ENCODE data around the gene CEP112. TPM values are rescaled to one million over a fixed set of nuclear protein-coding genes. Genes with fewer than 3 reads are reported as not detected.

CEP112 gene
- total and polyA plus RNA-seq, 2 of the 13 experiments (the other 11 are each of a cell fraction or from before 2014, with no cell fraction given): 1.2 to 3.4 TPM

DNA sequence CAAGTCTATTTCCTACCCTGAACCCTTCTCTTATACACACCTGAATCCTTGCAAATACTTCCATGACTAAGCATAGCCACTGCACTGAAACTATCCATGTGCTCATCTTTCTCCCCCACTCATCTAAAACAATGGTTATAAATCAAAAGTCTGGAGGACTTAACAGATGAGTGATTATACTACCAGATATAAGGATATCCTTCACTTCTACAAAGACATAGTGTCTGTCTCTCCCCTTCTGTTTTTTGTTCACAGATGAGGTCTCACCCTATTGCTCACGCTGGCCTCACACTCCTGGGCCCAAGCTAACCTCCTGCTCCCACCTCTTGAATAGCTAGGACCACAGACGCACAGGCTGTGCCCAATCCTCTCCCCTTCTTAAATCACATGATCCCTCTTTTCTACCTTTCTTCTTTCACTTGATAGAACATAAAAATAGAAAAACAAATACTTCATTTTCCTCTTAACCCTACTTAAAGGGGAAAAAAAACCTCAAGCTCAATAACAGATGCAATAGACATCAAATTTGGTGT is 19.2 kb downstream of the CEP112 start:
- ATAC-seq (no peak), DNase-seq (ENCODE audit: low spot score) (no peak), FAIRE-seq (no peak)
- Histone ChIP-seq H3K4me3 (replicated peaks in 1 of 3; ENCODE audit: insufficient read depth in 1 of 3, low read depth in 2 of 3, low read length in 3 of 3) (no peak overlapping the region), H3K4me2 (ENCODE audit: low read depth, low read length) (no peak overlapping the region), H3K79me2 (ENCODE audit: insufficient read depth, low read length) (no peaks in the 10 kb centered on the region), H3K27me3 (ENCODE audit: control insufficient read depth in 1 of 2, insufficient read depth in 2 of 2, low read length in 2 of 2) (no peaks in the 10 kb centered on the region), H4K20me1 (ENCODE audit: insufficient read depth, low read length) (no peaks in the 10 kb centered on the region), H3K36me3 (replicated peaks in 1 of 2; ENCODE audit: control insufficient read depth in 1 of 2, insufficient read depth in 2 of 2, low read length in 2 of 2) (no peaks in the 10 kb centered on the region), H3K4me1 (ENCODE audit: insufficient read depth, low read length) (no peaks in the 10 kb centered on the region), H2AFZ (ENCODE audit: low read length) (no peak overlapping the region), H3K9me3 (ENCODE audit: low read length) (no peaks in the 10 kb centered on the region), H3K9ac (ENCODE audit: insufficient read depth, low read depth, low read length) (no peak overlapping the region), H3K27ac (ENCODE audit: extremely low read length, insufficient read depth, low read length) (no peak overlapping the region)
- in situ Hi-C loops (cut with HindIII; ENCODE audit: extremely low pct_ligation_motif_present, low pct_unique_long_range_greater_than_20kb): loop anchor here (25.0 kb wide), 2 partner anchors 635 to 785 kb away; no protein-coding TSS in a partner anchor
- POLR2A ChIA-PET: no interaction called here
- CTCF ChIA-PET (ENCODE audit: low intra/inter-chr PET ratio, low total read pairs): no interaction called here
- 48% methylated on average over 2 of the region's 2 CpGs for WGBS (ENCODE audit: low lambda C conversion rate)
- no TSS peak for BruUV-seq (replicated peaks)
- intact Hi-C loops (cut with micrococcal nuclease; ENCODE audit: unreplicated experiment): no loop called here
- TF ChIP-seq PPARG (CRISPR knock-in tag; conservative IDR thresholded peaks at IDR 0.05) (no peak), ZNF703 (CRISPR knock-in tag; IDR thresholded peaks at IDR 0.05; ENCODE audit: borderline replicate concordance) (no peak), SP5 (CRISPR knock-in tag; IDR thresholded peaks at IDR 0.05; ENCODE audit: borderline replicate concordance, low read depth) (no peak), NFE2 (CRISPR knock-in tag; IDR thresholded peaks at IDR 0.05) (no peak), SPEN (CRISPR knock-in tag; IDR thresholded peaks at IDR 0.05; ENCODE audit: low read depth) (no peak), ZNF414 (CRISPR knock-in tag; IDR thresholded peaks at IDR 0.05) (no peak), GPBP1L1 (CRISPR knock-in tag; IDR thresholded peaks at IDR 0.05) (no peak), PRMT3 (CRISPR knock-in tag; IDR thresholded peaks at IDR 0.05; ENCODE audit: borderline replicate concordance, low read depth) (no peak), HNRNPUL1 (IDR thresholded peaks at IDR 0.05; ENCODE audit: low read depth, low read length) (no peak), CBFB (CRISPR knock-in tag; IDR thresholded peaks at IDR 0.05) (no peak), RBAK (CRISPR knock-in tag; IDR thresholded peaks at IDR 0.05) (no peak), ZNF878 (CRISPR knock-in tag; IDR thresholded peaks at IDR 0.05) (no peak), TEAD2 (CRISPR knock-in tag; IDR thresholded peaks at IDR 0.05) (no peak)
- TF ChIP-seq, protein P1, sequence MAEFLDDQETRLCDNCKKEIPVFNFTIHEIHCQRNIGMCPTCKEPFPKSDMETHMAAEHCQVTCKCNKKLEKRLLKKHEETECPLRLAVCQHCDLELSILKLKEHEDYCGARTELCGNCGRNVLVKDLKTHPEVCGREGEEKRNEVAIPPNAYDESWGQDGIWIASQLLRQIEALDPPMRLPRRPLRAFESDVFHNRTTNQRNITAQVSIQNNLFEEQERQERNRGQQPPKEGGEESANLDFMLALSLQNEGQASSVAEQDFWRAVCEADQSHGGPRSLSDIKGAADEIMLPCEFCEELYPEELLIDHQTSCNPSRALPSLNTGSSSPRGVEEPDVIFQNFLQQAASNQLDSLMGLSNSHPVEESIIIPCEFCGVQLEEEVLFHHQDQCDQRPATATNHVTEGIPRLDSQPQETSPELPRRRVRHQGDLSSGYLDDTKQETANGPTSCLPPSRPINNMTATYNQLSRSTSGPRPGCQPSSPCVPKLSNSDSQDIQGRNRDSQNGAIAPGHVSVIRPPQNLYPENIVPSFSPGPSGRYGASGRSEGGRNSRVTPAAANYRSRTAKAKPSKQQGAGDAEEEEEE (CRISPR knock-in tag; IDR thresholded peaks at IDR 0.05; ENCODE audit: borderline replicate concordance): no peak
- TF ChIP-seq, protein P2, sequence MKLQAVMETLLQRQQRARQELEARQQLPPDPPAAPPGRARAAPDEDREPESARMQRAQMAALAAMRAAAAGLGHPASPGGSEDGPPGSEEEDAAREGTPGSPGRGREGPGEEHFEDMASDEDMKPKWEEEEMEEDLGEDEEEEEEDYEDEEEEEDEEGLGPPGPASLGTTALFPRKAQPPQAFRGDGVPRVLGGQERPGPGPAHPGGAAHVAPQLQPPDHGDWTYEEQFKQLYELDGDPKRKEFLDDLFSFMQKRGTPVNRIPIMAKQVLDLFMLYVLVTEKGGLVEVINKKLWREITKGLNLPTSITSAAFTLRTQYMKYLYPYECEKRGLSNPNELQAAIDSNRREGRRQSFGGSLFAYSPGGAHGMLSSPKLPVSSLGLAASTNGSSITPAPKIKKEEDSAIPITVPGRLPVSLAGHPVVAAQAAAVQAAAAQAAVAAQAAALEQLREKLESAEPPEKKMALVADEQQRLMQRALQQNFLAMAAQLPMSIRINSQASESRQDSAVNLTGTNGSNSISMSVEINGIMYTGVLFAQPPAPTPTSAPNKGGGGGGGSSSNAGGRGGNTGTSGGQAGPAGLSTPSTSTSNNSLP (IDR thresholded peaks at IDR 0.05; ENCODE audit: low read depth, low read length): no peak
- TF ChIP-seq, protein P3, sequence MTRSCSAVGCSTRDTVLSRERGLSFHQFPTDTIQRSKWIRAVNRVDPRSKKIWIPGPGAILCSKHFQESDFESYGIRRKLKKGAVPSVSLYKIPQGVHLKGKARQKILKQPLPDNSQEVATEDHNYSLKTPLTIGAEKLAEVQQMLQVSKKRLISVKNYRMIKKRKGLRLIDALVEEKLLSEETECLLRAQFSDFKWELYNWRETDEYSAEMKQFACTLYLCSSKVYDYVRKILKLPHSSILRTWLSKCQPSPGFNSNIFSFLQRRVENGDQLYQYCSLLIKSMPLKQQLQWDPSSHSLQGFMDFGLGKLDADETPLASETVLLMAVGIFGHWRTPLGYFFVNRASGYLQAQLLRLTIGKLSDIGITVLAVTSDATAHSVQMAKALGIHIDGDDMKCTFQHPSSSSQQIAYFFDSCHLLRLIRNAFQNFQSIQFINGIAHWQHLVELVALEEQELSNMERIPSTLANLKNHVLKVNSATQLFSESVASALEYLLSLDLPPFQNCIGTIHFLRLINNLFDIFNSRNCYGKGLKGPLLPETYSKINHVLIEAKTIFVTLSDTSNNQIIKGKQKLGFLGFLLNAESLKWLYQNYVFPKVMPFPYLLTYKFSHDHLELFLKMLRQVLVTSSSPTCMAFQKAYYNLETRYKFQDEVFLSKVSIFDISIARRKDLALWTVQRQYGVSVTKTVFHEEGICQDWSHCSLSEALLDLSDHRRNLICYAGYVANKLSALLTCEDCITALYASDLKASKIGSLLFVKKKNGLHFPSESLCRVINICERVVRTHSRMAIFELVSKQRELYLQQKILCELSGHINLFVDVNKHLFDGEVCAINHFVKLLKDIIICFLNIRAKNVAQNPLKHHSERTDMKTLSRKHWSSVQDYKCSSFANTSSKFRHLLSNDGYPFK (CRISPR knock-in tag; IDR thresholded peaks at IDR 0.05; ENCODE audit: borderline replicate concordance): no peak

Measured in HepG2 (cell line).